GM12878 (cell line): Measurements from ENCODE around the gene ARFGAP3. TPM values are rescaled to one million over a fixed set of nuclear protein-coding genes. Genes with fewer than 3 reads are reported as not detected.

Experiments used
- ATAC-seq: fragments of 200-7000 bp; cut with Tn5 transposase; 3 replicates; pipeline ENCODE4 v1.9.1; 2020; ENCODE audit warnings: mild to moderate bottlenecking, moderate library complexity
- BruUV-seq: library from RNA; stranded (reverse); fragments of 400-500 nt; replicated peaks from 2 replicates; lab custom pipeline; 2021; lab: Mats Ljungman, UMichigan
- CTCF ChIA-PET: fragments of 300-600 bp; sonication (Branson Sonifier 250); formaldehyde crosslinking; extraction: SDS; loops from one replicate; lab custom pipeline; 2021; ENCODE audit warnings: inconsistent platforms; lab: Yijun Ruan, JAX
- POLR2A ChIA-PET: fragments of 350-600 bp; formaldehyde crosslinking; extraction: SDS; loops from one replicate; lab custom pipeline; 2021; ENCODE audit warnings: inconsistent platforms; lab: Charles Lee
- RAD21 ChIA-PET: fragments of 300-600 bp; sonication (Branson Sonifier 250); formaldehyde crosslinking; loops from one replicate; lab custom pipeline; 2023; ENCODE audit warnings: antibody characterized with exemption; ENCODE audit not compliant: unreplicated experiment; lab: Charles Lee
- SMC1A ChIA-PET: fragments of 300-600 bp; sonication (Branson Sonifier 250); formaldehyde crosslinking; loops from one replicate; lab custom pipeline; 2023; ENCODE audit not compliant: unreplicated experiment, uncharacterized antibody; lab: Charles Lee
- DNase-seq: peaks from one replicate; pipeline ENCODE4 v3.0.0-alpha.2; 2011; ENCODE audit warnings: low read depth, low spot score
- FAIRE-seq: peaks from 3 replicates; lab custom pipeline; 2011; peaks lifted over from hg19 to GRCh38; lab: Jason Lieb, UNC
- H2AFZ ChIP-seq: 2 replicates; pipeline ENCODE4 v1.6.0; 2011; ENCODE audit warnings: low read depth, low read length, control low read depth; ENCODE audit not compliant: control insufficient read depth
- H3K27ac ChIP-seq: 2 replicates; pipeline ENCODE4 v1.5.1; 2011; ENCODE audit warnings: control low read depth; ENCODE audit not compliant: control insufficient read depth, insufficient read depth
- H3K27me3 ChIP-seq, 2 experiments: replicated peaks in 1 of 2; 2 replicates each; pipeline versions ENCODE4 v1.6.0 to v1.6.1; 2011; ENCODE audit warnings: low read length in 1 of 2; ENCODE audit not compliant: control insufficient read depth in 2 of 2, insufficient read depth in 2 of 2
- H3K36me3 ChIP-seq, 2 experiments: 2 replicates each; pipeline ENCODE4 v1.5.1; 2011; ENCODE audit warnings: low read length in 1 of 2; ENCODE audit not compliant: control insufficient read depth in 2 of 2, insufficient read depth in 2 of 2
- H3K4me1 ChIP-seq: 2 replicates; pipeline ENCODE4 v1.6.1; 2011; ENCODE audit warnings: mild to moderate bottlenecking, low read length, moderate library complexity, mixed read lengths; ENCODE audit not compliant: control insufficient read depth, insufficient read depth
- H3K4me2 ChIP-seq: 2 replicates; pipeline ENCODE4 v1.6.0; 2011; ENCODE audit warnings: control low read depth; ENCODE audit not compliant: control insufficient read depth, insufficient read depth
- H3K4me3 ChIP-seq: fragments of 200-600 bp; sonication (generic); 2 replicates; pipeline ENCODE4 v1.5.1; 2016
- H3K79me2 ChIP-seq: 2 replicates; pipeline ENCODE4 v1.6.0; 2011; ENCODE audit warnings: low read length; ENCODE audit not compliant: control insufficient read depth, insufficient read depth
- H3K9ac ChIP-seq: 2 replicates; pipeline ENCODE4 v1.8.0; 2011; ENCODE audit warnings: low read length, control low read depth, mixed read lengths; ENCODE audit not compliant: control insufficient read depth, insufficient read depth
- H3K9me3 ChIP-seq: replicated peaks from 3 replicates; pipeline ENCODE4 v1.5.1; 2011; ENCODE audit warnings: mild to moderate bottlenecking, low read length; ENCODE audit not compliant: control insufficient read depth, insufficient read depth
- H4K20me1 ChIP-seq: 2 replicates; pipeline ENCODE4 v1.6.0; 2011; ENCODE audit not compliant: control insufficient read depth, insufficient read depth
- POLR2A ChIP-seq: IDR thresholded peaks from 2 replicates; pipeline ENCODE4 v1.6.1; 2011; ENCODE audit warnings: low read depth, mild to moderate bottlenecking, low read length
- ZBED1 ChIP-seq: IDR thresholded peaks from 2 replicates; pipeline ENCODE4 v1.6.1; 2016; ENCODE audit warnings: borderline replicate concordance
- WGBS: methylation state at CpG from one replicate; pipeline ENCODE4 v1.1.6; 2016; ENCODE audit warnings: low lambda C conversion rate; ENCODE audit not compliant: insufficient replicate concordance, insufficient coverage; ENCODE audit errors: missing lambda C conversion rate; 5-methylcytosine and 5-hydroxymethylcytosine counted together
- in situ Hi-C: fragments of 300-500 bp; cut with MboI; formaldehyde crosslinking; loops from 9 replicates; pipeline ENCODE4 v1.14.3; 2018; ENCODE audit warnings: mixed read lengths
- intact Hi-C: fragments of 100-400 bp; cut with micrococcal nuclease; formaldehyde crosslinking; loops from one replicate; pipeline ENCODE4 v1.14.2; 2022; ENCODE audit not compliant: unreplicated experiment
- polyA plus RNA-seq, 11 experiments: library from polyadenylated mRNA; depleted of rRNA in 4 of 11; unstranded in 6 of 11; stranded (reverse) in 5 of 11; fragments of >200 nt; fragmentation: Nextera tagmentation in 4 of 11; fragmentation: Illumina TruSeq in 1 of 11; extraction: Ambion mirVana in 4 of 11; extraction: Trizol in 1 of 11; gene quantifications; 1 replicate in 1 of 11; 2 replicates in 10 of 11; pipeline versions ENCODE4 v1.2.1 to v1.2.3, GENCODE V29; 2011 to 2016; ENCODE audit warnings: inconsistent platforms in 2 of 11, missing spikeins in 2 of 11, low read depth in 1 of 11
- total RNA-seq, 4 experiments: library from RNA; depleted of rRNA in 3 of 4; stranded (reverse); fragments of >200 nt in 3 of 4; fragmentation: Illumina TruSeq in 1 of 4; extraction: Trizol in 1 of 4; gene quantifications; 2 replicates each; pipeline versions ENCODE4 v1.2.1 to v1.2.3, GENCODE V29; 2013 to 2021
- TF ChIP-seq, protein P1 (sequence below), 3 experiments: IDR thresholded peaks in 2 of 3; conservative IDR thresholded peaks in 1 of 3; 2 replicates each; pipeline ENCODE4 v1.5.1; 2011; ENCODE audit warnings: low read depth in 3 of 3, low read length in 3 of 3, mild to moderate bottlenecking in 3 of 3, control low read depth in 2 of 3, moderate library complexity in 2 of 3, inconsistent platforms in 1 of 3, mixed read lengths in 1 of 3; ENCODE audit not compliant: control insufficient read depth in 2 of 3, insufficient read depth in 1 of 3; ENCODE audit errors: extremely low read depth in 1 of 3

The ARFGAP3 gene
- total and polyA plus RNA-seq, 10 of the 15 experiments (the other 5 are each of a cell fraction or from before 2014, with no cell fraction given): 29.7 to 50.8 (median 39.5) TPM

DNA sequence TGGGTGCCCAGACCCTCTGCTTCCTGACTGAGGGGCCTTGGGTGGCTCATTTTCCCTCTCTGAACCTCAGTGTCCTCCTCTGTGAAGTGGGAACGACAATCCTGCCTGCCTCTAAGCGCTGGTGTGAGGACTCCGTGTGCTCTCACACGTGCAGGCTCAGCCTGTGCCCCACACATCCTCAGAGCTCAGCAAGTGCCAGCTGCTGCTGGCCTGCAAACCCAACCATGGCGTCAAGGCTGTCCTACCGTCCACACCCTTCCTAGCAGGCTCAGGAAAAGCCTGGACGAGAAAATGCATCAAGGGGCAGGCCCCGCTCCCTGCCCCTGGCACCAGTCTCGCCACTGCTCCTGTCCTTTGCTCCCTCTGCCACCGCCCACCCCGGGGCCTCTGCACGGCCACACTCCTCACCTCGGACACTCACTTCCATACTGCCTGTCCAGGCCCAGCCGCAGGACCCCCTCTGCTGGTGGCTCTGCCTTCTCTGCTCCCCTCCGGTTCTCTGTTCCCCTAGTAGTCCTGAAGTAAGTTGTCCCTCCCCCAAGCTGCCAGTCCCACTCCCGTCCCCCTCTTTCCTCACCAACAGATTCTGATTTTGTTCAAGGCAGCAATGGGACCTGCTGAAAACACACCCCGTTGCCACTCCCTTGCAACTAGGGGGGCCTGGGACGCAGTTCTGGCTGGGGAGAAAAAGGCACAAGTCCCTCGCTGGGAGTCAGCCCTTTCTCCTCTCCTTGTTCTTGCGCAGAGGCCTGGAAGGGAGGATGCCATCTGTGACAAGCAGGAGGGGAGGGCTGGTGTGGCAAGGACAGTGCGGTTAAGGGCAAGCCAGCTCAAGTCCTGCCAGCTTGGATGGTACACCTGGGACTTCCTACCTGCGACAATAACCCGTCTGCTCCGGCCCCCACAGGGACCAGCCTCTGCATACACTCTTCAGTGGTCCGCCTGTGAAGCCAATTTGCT, 62.2 kb downstream of the ARFGAP3 start:
- no peak for ATAC-seq
- peaks cover 7 to 8% of the 10 kb centered on the region in 2 experiments; a peak in 3 of 4 replicates for H3K36me3 ChIP-seq
- ChIA-PET POLR2A (interaction anchor here (0.6 kb wide), 1 partner anchor 378 kb away, joined by 3 read pairs; no protein-coding TSS in a partner anchor), SMC1A (interaction anchor here (0.6 kb wide), 1 partner anchor 28 kb away, joined by 3 read pairs; no protein-coding TSS in a partner anchor), CTCF (no interaction called here), RAD21 (no interaction called here)
- H3K9ac ChIP-seq: no peak overlapping the region
- intact Hi-C loops (no loop called here), in situ Hi-C loops (no loop called here)
- DNase-seq: no peak
- H2AFZ ChIP-seq: no peak overlapping the region
- WGBS: 88% methylated on average over 25 of the region's 25 CpGs
- no peak overlapping the region for H3K27ac ChIP-seq
- H4K20me1 ChIP-seq: no peaks in the 10 kb centered on the region
- H3K9me3 ChIP-seq: no peaks in the 10 kb centered on the region
- no TSS peak for BruUV-seq
- no peak overlapping the region for H3K4me2 ChIP-seq
- no peaks in the 10 kb centered on the region for H3K27me3 ChIP-seq
- no peak for FAIRE-seq
- H3K4me3 ChIP-seq: no peak overlapping the region
- H3K4me1 ChIP-seq: no peaks in the 10 kb centered on the region
- H3K79me2 ChIP-seq: no peaks in the 10 kb centered on the region
- peak; percentile 61 for TF ChIP-seq POLR2A
- no peak for TF ChIP-seq ZBED1
- TF ChIP-seq, protein P1, sequence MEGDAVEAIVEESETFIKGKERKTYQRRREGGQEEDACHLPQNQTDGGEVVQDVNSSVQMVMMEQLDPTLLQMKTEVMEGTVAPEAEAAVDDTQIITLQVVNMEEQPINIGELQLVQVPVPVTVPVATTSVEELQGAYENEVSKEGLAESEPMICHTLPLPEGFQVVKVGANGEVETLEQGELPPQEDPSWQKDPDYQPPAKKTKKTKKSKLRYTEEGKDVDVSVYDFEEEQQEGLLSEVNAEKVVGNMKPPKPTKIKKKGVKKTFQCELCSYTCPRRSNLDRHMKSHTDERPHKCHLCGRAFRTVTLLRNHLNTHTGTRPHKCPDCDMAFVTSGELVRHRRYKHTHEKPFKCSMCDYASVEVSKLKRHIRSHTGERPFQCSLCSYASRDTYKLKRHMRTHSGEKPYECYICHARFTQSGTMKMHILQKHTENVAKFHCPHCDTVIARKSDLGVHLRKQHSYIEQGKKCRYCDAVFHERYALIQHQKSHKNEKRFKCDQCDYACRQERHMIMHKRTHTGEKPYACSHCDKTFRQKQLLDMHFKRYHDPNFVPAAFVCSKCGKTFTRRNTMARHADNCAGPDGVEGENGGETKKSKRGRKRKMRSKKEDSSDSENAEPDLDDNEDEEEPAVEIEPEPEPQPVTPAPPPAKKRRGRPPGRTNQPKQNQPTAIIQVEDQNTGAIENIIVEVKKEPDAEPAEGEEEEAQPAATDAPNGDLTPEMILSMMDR (IDR thresholded peaks at IDR 0.05 in 2 of 3, conservative IDR thresholded peaks at IDR 0.05 in 1 of 3; ENCODE audit: control insufficient read depth in 2 of 3, extremely low read depth in 1 of 3, insufficient read depth in 1 of 3, low read depth in 3 of 3, low read length in 3 of 3): 0 out of 6 replicates have a peak, but pooled peaks of 1 of the 3 experiments have one; percentile 2
